SK-N-SH treated with all-trans-retinoic acid at 6 μM for 48 hours (cell line): ENCODE results near the gene GFI1B.

Experiments used
- ATAC-seq: fragments of 200-7000 bp; cut with Tn5 transposase; 3 replicates; pipeline ENCODE4 v1.9.1; 2020; ENCODE audit warnings: mild to moderate bottlenecking, moderate library complexity
- ARNTL ChIP-seq: fragments of 450-650 bp; formaldehyde crosslinking; IDR thresholded peaks from 2 replicates; pipeline ENCODE4 v1.5.0; 2020; ENCODE audit warnings: low read depth, mild to moderate bottlenecking, moderate library complexity, borderline replicate concordance
- BACH2 ChIP-seq: fragments of 250-450 bp; sonication (Bioruptor Pico); IDR thresholded peaks from 2 replicates; pipeline ENCODE4 v1.9.0; 2021; ENCODE audit warnings: mild to moderate bottlenecking, borderline replicate concordance
- CREB5 ChIP-seq: fragments of 250-450 bp; sonication (Bioruptor Pico); IDR thresholded peaks from 2 replicates; pipeline ENCODE4 v1.5.1; 2020; ENCODE audit warnings: low read depth, mild to moderate bottlenecking, moderate library complexity
- CSDC2 ChIP-seq: fragments of 250-450 bp; sonication (Bioruptor Pico); IDR thresholded peaks from 2 replicates; pipeline ENCODE4 v1.5.0; 2020; ENCODE audit warnings: mild to moderate bottlenecking, moderate library complexity
- ESRRG ChIP-seq: fragments of 250-450 bp; sonication (Bioruptor Pico); IDR thresholded peaks from 2 replicates; pipeline ENCODE4 v1.6.1; 2021; ENCODE audit warnings: mild to moderate bottlenecking
- GLIS3 ChIP-seq: fragments of 250-450 bp; sonication (Bioruptor Pico); IDR thresholded peaks from 2 replicates; pipeline ENCODE4 v1.5.0; 2020; ENCODE audit warnings: mild to moderate bottlenecking, moderate library complexity
- ISL1 ChIP-seq: fragments of 250-450 bp; sonication (Bioruptor Pico); IDR thresholded peaks from 2 replicates; pipeline ENCODE4 v2.1.2; 2022; ENCODE audit warnings: mild to moderate bottlenecking, moderate library complexity
- OSR1 ChIP-seq: fragments of 250-450 bp; sonication (Bioruptor Pico); IDR thresholded peaks from 2 replicates; pipeline ENCODE4 v1.8.0; 2022; ENCODE audit warnings: moderate library complexity, mild to moderate bottlenecking, inconsistent platforms
- PATZ1 ChIP-seq: fragments of 250-450 bp; sonication (Bioruptor Pico); IDR thresholded peaks from 2 replicates; pipeline ENCODE4 v1.8.0; 2020; ENCODE audit warnings: mild to moderate bottlenecking, moderate library complexity, borderline replicate concordance
- POU6F1 ChIP-seq: fragments of 250-450 bp; sonication (Bioruptor Pico); IDR thresholded peaks from 2 replicates; pipeline ENCODE4 v1.8.0; 2021; ENCODE audit warnings: low read depth, mild to moderate bottlenecking, moderate library complexity, borderline replicate concordance
- PPARA ChIP-seq: fragments of 250-450 bp; sonication (Bioruptor Pico); IDR thresholded peaks from 2 replicates; pipeline ENCODE4 v1.5.0; 2020; ENCODE audit warnings: mild to moderate bottlenecking, borderline replicate concordance
- RARB ChIP-seq: fragments of 250-450 bp; sonication (Bioruptor Pico); IDR thresholded peaks from 2 replicates; pipeline ENCODE4 v1.8.0; 2021; ENCODE audit warnings: mild to moderate bottlenecking, moderate library complexity
- TCF4 ChIP-seq: fragments of 250-450 bp; sonication (Bioruptor Pico); IDR thresholded peaks from 2 replicates; pipeline ENCODE4 v1.8.0; 2021; ENCODE audit warnings: mild to moderate bottlenecking, moderate library complexity, borderline replicate concordance
- TOX ChIP-seq: fragments of 250-450 bp; sonication (Bioruptor Pico); IDR thresholded peaks from 2 replicates; pipeline ENCODE4 v1.8.0; 2021; ENCODE audit warnings: mild to moderate bottlenecking, moderate library complexity, borderline replicate concordance
- TSHZ2 ChIP-seq: fragments of 250-450 bp; sonication (Bioruptor Pico); IDR thresholded peaks from 2 replicates; pipeline ENCODE4 v1.5.0; 2020; ENCODE audit warnings: mild to moderate bottlenecking, moderate library complexity
- ZFP3 ChIP-seq: fragments of 250-450 bp; sonication (Bioruptor Pico); IDR thresholded peaks from 2 replicates; pipeline ENCODE4 v1.5.0; 2020; ENCODE audit warnings: mild to moderate bottlenecking, moderate library complexity
- ZFP30 ChIP-seq: fragments of 450-650 bp; formaldehyde crosslinking; IDR thresholded peaks from 2 replicates; pipeline ENCODE4 v1.5.0; 2022; ENCODE audit warnings: mild to moderate bottlenecking, moderate library complexity
- ZNF565 ChIP-seq: fragments of 450-650 bp; formaldehyde crosslinking; conservative IDR thresholded peaks from 2 replicates; pipeline ENCODE4 v1.5.0; 2020; ENCODE audit warnings: low read depth, mild to moderate bottlenecking, moderate library complexity
- ZNF70 ChIP-seq: fragments of 450-650 bp; formaldehyde crosslinking; IDR thresholded peaks from 2 replicates; pipeline ENCODE4 v1.5.0; 2020; ENCODE audit warnings: mild to moderate bottlenecking, moderate library complexity
- ZNF8 ChIP-seq: fragments of 450-650 bp; formaldehyde crosslinking; IDR thresholded peaks from 2 replicates; pipeline ENCODE4 v1.5.0; 2020; ENCODE audit warnings: mild to moderate bottlenecking, moderate library complexity

GFI1B gene

GRCh38 chr9:132991351-132992300 is 13.1 kb downstream of the GFI1B start:
- TF ChIP-seq RARB (CRISPR knock-in tag): no peak
- no peak for TF ChIP-seq ESRRG (CRISPR knock-in tag)
- no peak for TF ChIP-seq POU6F1 (CRISPR knock-in tag)
- TF ChIP-seq ZFP30 (CRISPR knock-in tag): no peak
- TF ChIP-seq TCF4 (CRISPR knock-in tag): no peak
- TF ChIP-seq CREB5 (CRISPR knock-in tag): no peak
- TF ChIP-seq BACH2 (CRISPR knock-in tag): no peak
- no peak for TF ChIP-seq PATZ1
- no peak for TF ChIP-seq GLIS3 (CRISPR knock-in tag)
- TF ChIP-seq TSHZ2 (CRISPR knock-in tag): no peak
- no peak for TF ChIP-seq ZNF70
- no peak for TF ChIP-seq ARNTL (CRISPR knock-in tag)

GRCh38 chr9:132993511-132993939 is 15.0 kb downstream of the GFI1B start:
- TF ChIP-seq GLIS3 (CRISPR knock-in tag) (no peak), ISL1 (CRISPR knock-in tag) (no peak), TSHZ2 (CRISPR knock-in tag) (no peak), CSDC2 (CRISPR knock-in tag) (no peak), RARB (CRISPR knock-in tag) (no peak), ZNF8 (CRISPR knock-in tag) (no peak), OSR1 (no peak), PPARA (CRISPR knock-in tag) (no peak), ZNF565 (CRISPR knock-in tag) (no peak), BACH2 (CRISPR knock-in tag) (no peak), ZFP3 (no peak), CREB5 (CRISPR knock-in tag) (no peak), ESRRG (CRISPR knock-in tag) (no peak), TOX (CRISPR knock-in tag) (no peak), POU6F1 (CRISPR knock-in tag) (no peak), ZFP30 (CRISPR knock-in tag) (no peak), ARNTL (CRISPR knock-in tag) (no peak)
- no peak for ATAC-seq

More at GRCh38 chr9:132991351-132992300, 13.1 kb downstream of the GFI1B start:
- no peak for ATAC-seq
